T follicular helper cell (primary cell): ENCODE results near the gene OVOL2.
"Not testable (repeated sequence)": the region's sequence is repeated elsewhere in the genome, so short reads cannot be mapped to it uniquely, and the experiment has no call there.

ENCODE experiments used
- DNase-seq: peaks from one replicate; pipeline ENCODE4 v3.0.0-alpha.2; 2020; ENCODE audit warnings: low read depth
- total RNA-seq, 2 experiments: gene quantifications; one replicate each; lab custom pipeline; 2026; lab: John Stamatoyannopoulos, UW

The OVOL2 gene
- 0.04 to 0.06 reads per million in 2 experiments for total RNA-seq

GRCh38 chr20:18057101-18057993, at the start of gene OVOL2:
Gene OVOL2, minus strand, starts transcription at chr20:18057916. Its CDS starts 282 bp downstream, at chr20:18057634.
- no peak for DNase-seq

- no peak for DNase-seq
These were observed 45.8 kb upstream of the OVOL2 start for GRCh38 chr20:18103497-18103896.

- no peak for DNase-seq
These were observed 43.6 kb upstream of the OVOL2 start for GRCh38 chr20:18101125-18101810.

GRCh38 chr20:18100569-18100968, 42.9 kb upstream of the OVOL2 start:
- DNase-seq = not testable (repeated sequence)

GRCh38 chr20:18094191-18094590, 36.5 kb upstream of the OVOL2 start:
- DNase-seq = no peak

GRCh38 chr20:18093388-18093787, 35.7 kb upstream of the OVOL2 start:
- no peak for DNase-seq

- DNase-seq = no peak
These were observed 35.2 kb upstream of the OVOL2 start for GRCh38 chr20:18092890-18093289.

- DNase-seq = no peak
These were observed 33.9 kb upstream of the OVOL2 start for GRCh38 chr20:18091623-18092022.

- DNase-seq = no peak
These were observed 32.8 kb upstream of the OVOL2 start for GRCh38 chr20:18090477-18090876.

GRCh38 chr20:18090044-18090443, 32.3 kb upstream of the OVOL2 start:
- no peak for DNase-seq

GRCh38 chr20:18088841-18089240, 31.1 kb upstream of the OVOL2 start:
- DNase-seq = not testable (repeated sequence)

- DNase-seq = not testable (repeated sequence)
These were observed 30.6 kb upstream of the OVOL2 start for GRCh38 chr20:18088298-18088697.

- no peak for DNase-seq
These were observed 29.3 kb upstream of the OVOL2 start for GRCh38 chr20:18087054-18087453.

- DNase-seq = not testable (repeated sequence)
These were observed 23.1 kb upstream of the OVOL2 start for GRCh38 chr20:18080836-18081235.

GRCh38 chr20:18079756-18080353, 22.1 kb upstream of the OVOL2 start:
- DNase-seq = no peak

GRCh38 chr20:18077157-18077556, 19.4 kb upstream of the OVOL2 start:
- DNase-seq = no peak

GRCh38 chr20:18072532-18072931, 14.8 kb upstream of the OVOL2 start:
- no peak for DNase-seq

GRCh38 chr20:18066421-18067333, 9.0 kb upstream of the OVOL2 start:
- no peak for DNase-seq

- DNase-seq = no peak
These were observed 6.0 kb upstream of the OVOL2 start for GRCh38 chr20:18063676-18064075.

- DNase-seq = no peak
These were observed 1.9 kb upstream of the OVOL2 start for GRCh38 chr20:18059603-18060002.

- DNase-seq = no peak
These were observed 1.1 kb upstream of the OVOL2 start for GRCh38 chr20:18058661-18059467.
